ENCODE measurements around the gene SLC38A1. TPM values are rescaled to one million over a fixed set of nuclear protein-coding genes. Genes with fewer than 3 reads are reported as not detected.

SLC38A1 gene
- total and polyA plus RNA-seq, 2 experiments from 2014 or later = 114 to 234 TPM

DNA sequence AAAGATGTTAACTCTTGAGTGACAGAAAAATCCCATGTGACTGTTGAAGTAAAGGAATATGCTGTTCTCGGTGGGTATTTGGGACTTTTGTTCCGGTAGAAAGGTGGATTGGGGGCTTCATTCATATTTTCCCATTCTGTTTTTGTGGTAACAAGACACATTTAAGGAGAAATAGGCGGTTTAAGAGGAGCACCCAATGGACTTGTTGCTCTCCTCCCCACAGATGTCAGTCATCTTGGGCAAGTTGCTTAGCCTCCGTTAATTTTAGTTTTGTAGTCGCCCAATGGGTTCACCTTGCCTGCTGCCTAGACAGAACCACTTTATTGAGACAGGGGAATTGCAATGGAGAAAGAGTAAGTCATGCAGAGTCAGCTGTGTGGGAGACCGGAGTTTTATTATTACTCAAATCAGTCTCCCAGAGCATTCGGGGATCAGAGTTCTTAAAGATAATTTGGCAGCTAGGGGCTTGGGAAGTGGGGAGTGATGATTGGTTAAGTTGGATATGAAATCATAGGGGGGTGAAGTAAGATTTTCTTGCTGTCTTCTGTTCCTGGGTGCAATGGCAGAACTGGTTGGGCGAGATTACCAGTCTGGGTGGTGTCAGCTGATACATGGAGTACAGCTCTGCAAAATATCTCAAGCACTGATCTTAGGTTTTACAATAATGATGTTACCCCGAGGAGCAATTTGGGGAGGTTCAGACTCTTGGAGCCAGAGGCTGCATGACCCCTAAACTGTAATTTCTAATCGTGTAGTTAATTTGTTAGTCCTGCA is 50.3 kb downstream of the SLC38A1 start (continued):
- TF ChIP-seq, protein P1, sequence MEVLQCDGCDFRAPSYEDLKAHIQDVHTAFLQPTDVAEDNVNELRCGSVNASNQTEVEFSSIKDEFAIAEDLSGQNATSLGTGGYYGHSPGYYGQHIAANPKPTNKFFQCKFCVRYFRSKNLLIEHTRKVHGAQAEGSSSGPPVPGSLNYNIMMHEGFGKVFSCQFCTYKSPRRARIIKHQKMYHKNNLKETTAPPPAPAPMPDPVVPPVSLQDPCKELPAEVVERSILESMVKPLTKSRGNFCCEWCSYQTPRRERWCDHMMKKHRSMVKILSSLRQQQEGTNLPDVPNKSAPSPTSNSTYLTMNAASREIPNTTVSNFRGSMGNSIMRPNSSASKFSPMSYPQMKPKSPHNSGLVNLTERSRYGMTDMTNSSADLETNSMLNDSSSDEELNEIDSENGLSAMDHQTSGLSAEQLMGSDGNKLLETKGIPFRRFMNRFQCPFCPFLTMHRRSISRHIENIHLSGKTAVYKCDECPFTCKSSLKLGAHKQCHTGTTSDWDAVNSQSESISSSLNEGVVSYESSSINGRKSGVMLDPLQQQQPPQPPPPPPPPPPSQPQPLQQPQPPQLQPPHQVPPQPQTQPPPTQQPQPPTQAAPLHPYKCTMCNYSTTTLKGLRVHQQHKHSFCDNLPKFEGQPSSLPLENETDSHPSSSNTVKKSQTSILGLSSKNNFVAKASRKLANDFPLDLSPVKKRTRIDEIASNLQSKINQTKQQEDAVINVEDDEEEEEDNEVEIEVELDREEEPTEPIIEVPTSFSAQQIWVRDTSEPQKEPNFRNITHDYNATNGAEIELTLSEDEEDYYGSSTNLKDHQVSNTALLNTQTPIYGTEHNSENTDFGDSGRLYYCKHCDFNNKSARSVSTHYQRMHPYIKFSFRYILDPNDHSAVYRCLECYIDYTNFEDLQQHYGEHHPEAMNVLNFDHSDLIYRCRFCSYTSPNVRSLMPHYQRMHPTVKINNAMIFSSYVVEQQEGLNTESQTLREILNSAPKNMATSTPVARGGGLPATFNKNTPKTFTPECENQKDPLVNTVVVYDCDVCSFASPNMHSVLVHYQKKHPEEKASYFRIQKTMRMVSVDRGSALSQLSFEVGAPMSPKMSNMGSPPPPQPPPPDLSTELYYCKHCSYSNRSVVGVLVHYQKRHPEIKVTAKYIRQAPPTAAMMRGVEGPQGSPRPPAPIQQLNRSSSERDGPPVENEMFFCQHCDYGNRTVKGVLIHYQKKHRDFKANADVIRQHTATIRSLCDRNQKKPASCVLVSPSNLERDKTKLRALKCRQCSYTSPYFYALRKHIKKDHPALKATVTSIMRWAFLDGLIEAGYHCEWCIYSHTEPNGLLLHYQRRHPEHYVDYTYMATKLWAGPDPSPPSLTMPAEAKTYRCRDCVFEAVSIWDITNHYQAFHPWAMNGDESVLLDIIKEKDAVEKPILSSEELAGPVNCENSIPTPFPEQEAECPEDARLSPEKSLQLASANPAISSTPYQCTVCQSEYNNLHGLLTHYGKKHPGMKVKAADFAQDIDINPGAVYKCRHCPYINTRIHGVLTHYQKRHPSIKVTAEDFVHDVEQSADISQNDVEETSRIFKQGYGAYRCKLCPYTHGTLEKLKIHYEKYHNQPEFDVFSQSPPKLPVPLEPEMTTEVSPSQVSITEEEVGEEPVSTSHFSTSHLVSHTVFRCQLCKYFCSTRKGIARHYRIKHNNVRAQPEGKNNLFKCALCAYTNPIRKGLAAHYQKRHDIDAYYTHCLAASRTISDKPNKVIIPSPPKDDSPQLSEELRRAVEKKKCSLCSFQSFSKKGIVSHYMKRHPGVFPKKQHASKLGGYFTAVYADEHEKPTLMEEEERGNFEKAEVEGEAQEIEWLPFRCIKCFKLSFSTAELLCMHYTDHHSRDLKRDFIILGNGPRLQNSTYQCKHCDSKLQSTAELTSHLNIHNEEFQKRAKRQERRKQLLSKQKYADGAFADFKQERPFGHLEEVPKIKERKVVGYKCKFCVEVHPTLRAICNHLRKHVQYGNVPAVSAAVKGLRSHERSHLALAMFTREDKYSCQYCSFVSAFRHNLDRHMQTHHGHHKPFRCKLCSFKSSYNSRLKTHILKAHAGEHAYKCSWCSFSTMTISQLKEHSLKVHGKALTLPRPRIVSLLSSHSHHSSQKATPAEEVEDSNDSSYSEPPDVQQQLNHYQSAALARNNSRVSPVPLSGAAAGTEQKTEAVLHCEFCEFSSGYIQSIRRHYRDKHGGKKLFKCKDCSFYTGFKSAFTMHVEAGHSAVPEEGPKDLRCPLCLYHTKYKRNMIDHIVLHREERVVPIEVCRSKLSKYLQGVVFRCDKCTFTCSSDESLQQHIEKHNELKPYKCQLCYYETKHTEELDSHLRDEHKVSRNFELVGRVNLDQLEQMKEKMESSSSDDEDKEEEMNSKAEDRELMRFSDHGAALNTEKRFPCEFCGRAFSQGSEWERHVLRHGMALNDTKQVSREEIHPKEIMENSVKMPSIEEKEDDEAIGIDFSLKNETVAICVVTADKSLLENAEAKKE (CRISPR knock-in tag; IDR thresholded peaks at IDR 0.05) = no peak
- TF ChIP-seq NANOG (IDR thresholded peaks at IDR 0.05; ENCODE audit: borderline replicate concordance) = no peak
- no peak for TF ChIP-seq ZNF114 (CRISPR knock-in tag; IDR thresholded peaks at IDR 0.05)
- no peak for TF ChIP-seq EZH2phosphoT487 (IDR thresholded peaks at IDR 0.05; ENCODE audit: unreplicated experiment)

DNA sequence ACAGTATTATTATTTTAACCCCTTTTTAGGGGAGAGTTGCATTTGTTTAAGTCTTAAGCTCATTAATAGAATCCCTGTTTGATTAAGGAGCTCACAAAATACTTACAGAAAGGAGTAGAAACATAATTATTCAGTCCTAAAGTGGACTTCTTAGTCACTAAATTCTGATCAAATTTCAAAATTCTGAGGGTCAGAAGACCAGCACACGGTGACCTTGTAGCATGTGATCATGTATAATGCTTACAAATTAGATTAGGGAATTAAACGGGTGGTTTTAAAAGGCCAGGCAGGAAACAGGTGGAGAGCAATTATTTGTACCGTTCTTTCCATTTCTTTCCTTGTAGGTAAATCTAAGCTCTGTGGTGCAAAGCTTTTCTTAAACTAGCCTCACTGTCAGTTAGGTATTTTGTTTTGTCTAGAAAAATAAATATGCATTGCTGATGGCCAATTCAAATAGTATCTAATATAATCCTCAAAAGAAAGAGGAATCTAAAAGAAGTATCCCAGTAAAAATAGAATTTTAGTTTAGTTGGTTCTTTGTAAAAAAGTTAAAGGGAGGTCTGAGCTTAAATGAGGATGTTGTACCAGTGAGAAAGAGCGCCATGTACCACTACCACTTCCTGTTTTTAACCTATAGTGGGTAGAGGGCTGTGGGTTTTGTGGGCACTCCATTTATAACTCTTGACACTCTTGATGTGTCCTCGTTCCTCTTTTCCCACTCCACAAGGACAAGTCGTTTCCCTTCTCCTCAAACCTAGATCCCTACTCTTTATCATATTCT is 51.1 kb downstream of the SLC38A1 start:
- peaks cover 81% of the 10 kb centered on the region for H3K36me3 Mint-ChIP-seq (ENCODE audit: low read depth)
- H3K4me3 Mint-ChIP-seq = no peak overlapping the region
- H3K9me3 Mint-ChIP-seq = no peaks in the 10 kb centered on the region
- H3K4me3 ChIP-seq = no peak overlapping the region
- H3K27ac Mint-ChIP-seq = no peak overlapping the region
- H3K4me1 ChIP-seq (ENCODE audit: insufficient read depth) = peaks cover 26% of the 10 kb centered on the region
- DNase-seq (ENCODE audit: low spot score) (no peak), ATAC-seq (no peak)
- H3K79me2 ChIP-seq (replicated peaks; ENCODE audit: insufficient read depth) = peaks cover 100% of the 10 kb centered on the region
- peaks cover 40% of the 10 kb centered on the region; the same call in 1 of the 2 replicates for H4K20me1 ChIP-seq (replicated peaks; ENCODE audit: insufficient read depth)
- no peak overlapping the region; the same call in 1 of the 2 replicates for H3K27ac ChIP-seq (ENCODE audit: low read depth)
- no peaks in the 10 kb centered on the region for H3K9me2 ChIP-seq (ENCODE audit: insufficient read depth)
- H2AFZ ChIP-seq = no peak overlapping the region
- H3K27me3 ChIP-seq (ENCODE audit: insufficient read depth) = no peaks in the 10 kb centered on the region
- H3K4me2 ChIP-seq = no peak overlapping the region
- H3K4me1 Mint-ChIP-seq = peaks cover 67% of the 10 kb centered on the region
- no peaks in the 10 kb centered on the region for H3F3A ChIP-seq (replicated peaks; ENCODE audit: low read depth)
- H3K36me3 ChIP-seq (ENCODE audit: insufficient read depth) = peaks cover 23% of the 10 kb centered on the region
- H3K27me3 Mint-ChIP-seq (ENCODE audit: insufficient read depth, low read depth, poor library complexity) = peaks cover 10% of the 10 kb centered on the region
- TF ChIP-seq JUNB (IDR thresholded peaks at IDR 0.05; ENCODE audit: unreplicated experiment) = no peak
- TF ChIP-seq STAT1 (IDR thresholded peaks at IDR 0.05; ENCODE audit: unreplicated experiment) = no peak
- no peak for TF ChIP-seq POLR2AphosphoS5 (IDR thresholded peaks at IDR 0.05; ENCODE audit: low read depth)
- no peak for TF ChIP-seq ZNF114 (CRISPR knock-in tag; IDR thresholded peaks at IDR 0.05)
- TF ChIP-seq EZH2phosphoT487 (IDR thresholded peaks at IDR 0.05; ENCODE audit: unreplicated experiment) = no peak
- TF ChIP-seq CREB1 (CRISPR knock-in tag; IDR thresholded peaks at IDR 0.05; ENCODE audit: low read depth) = no peak

Measured in GM23338 (cell line).